Ishikawa (cell line): ENCODE results near the gene B4GALNT4.

Experiments
- CEBPB ChIP-seq: IDR thresholded peaks from 2 replicates; pipeline ENCODE4 v1.6.1; 2012
- CREB1 ChIP-seq: IDR thresholded peaks from 2 replicates; pipeline ENCODE4 v1.6.1; 2012; ENCODE audit warnings: low read depth
- EGR1 ChIP-seq: IDR thresholded peaks from 2 replicates; pipeline ENCODE4 v1.6.1; 2012
- EP300 ChIP-seq: IDR thresholded peaks from 2 replicates; pipeline ENCODE4 v1.6.1; 2012; ENCODE audit warnings: borderline replicate concordance
- FOXM1 ChIP-seq: IDR thresholded peaks from 2 replicates; pipeline ENCODE4 v1.6.1; 2012; ENCODE audit warnings: low read depth, borderline replicate concordance
- MAX ChIP-seq: IDR thresholded peaks from 2 replicates; pipeline ENCODE4 v1.6.1; 2012
- NFIC ChIP-seq: IDR thresholded peaks from 2 replicates; pipeline ENCODE4 v1.6.1; 2012
- RAD21 ChIP-seq: IDR thresholded peaks from 2 replicates; pipeline ENCODE4 v1.6.1; 2012; ENCODE audit warnings: low read depth
- REST ChIP-seq: IDR thresholded peaks from 2 replicates; pipeline ENCODE4 v1.6.1; 2012; ENCODE audit warnings: low read depth, mild to moderate bottlenecking
- TAF1 ChIP-seq: IDR thresholded peaks from 2 replicates; pipeline ENCODE4 v1.6.1; 2012; ENCODE audit warnings: low read depth, mild to moderate bottlenecking
- TCF12 ChIP-seq: IDR thresholded peaks from 2 replicates; pipeline ENCODE4 v1.6.1; 2012; ENCODE audit warnings: low read depth
- TEAD4 ChIP-seq: IDR thresholded peaks from 2 replicates; pipeline ENCODE4 v1.6.1; 2012
- USF1 ChIP-seq: IDR thresholded peaks from 2 replicates; pipeline ENCODE4 v1.6.1; 2012
- YY1 ChIP-seq: IDR thresholded peaks from 2 replicates; pipeline ENCODE4 v1.6.1; 2012; ENCODE audit warnings: low read depth
- ZBTB7A ChIP-seq: IDR thresholded peaks from 2 replicates; pipeline ENCODE4 v1.6.1; 2012; ENCODE audit warnings: low read depth

The B4GALNT4 gene

GRCh38 chr11:360326-361280 lies 8.7 kb upstream of the B4GALNT4 start:
- TF ChIP-seq EP300 (no peak), EGR1 (no peak), NFIC (no peak), MAX (no peak), USF1 (no peak), TEAD4 (no peak), CEBPB (no peak), FOXM1 (no peak), ZBTB7A (no peak), REST (no peak), TCF12 (no peak), CREB1 (no peak), YY1 (no peak), RAD21 (no peak), TAF1 (no peak)

DNA sequence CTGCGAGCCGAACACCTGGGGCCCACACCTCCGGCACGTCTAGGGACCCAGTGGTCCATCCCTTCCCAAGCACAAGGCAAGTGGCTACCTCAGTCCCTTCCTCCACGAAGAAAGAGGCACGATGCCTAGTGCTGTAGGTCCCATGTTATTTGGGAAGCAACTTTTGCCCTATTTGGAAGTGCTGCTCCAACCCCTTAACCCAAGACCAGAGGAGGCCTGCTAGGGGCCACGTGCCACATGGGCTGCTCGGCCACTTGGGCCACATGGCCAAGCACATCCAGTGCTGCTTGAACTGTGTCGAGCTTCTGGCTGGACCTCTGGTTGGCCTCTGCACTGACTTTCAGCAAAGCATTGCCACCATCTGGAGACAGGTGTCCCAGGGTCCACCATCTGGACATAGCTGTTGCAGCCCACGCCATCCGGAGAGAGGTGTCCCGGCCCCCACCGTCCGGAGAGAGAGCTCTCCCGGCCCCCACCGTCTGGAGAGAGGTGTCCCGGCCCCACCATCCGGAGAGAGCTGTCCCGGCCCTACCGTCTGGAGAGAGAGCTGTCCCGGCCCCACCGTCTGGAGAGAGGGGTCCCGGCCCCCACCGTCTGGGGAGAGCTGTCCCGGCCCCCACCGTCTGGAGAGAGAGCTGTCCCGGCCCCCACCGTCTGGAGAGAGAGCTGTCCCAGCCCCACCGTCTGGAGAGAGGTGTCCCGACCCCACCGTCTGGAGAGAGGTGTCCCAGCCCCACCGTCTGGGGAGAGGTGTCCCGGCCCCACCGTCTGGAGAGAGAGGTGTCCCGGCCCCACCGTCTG lies 6.5 kb upstream of the B4GALNT4 start:
- no peak for TF ChIP-seq YY1
- no peak for TF ChIP-seq TAF1
- no peak for TF ChIP-seq EP300
- no peak for TF ChIP-seq TEAD4

DNA sequence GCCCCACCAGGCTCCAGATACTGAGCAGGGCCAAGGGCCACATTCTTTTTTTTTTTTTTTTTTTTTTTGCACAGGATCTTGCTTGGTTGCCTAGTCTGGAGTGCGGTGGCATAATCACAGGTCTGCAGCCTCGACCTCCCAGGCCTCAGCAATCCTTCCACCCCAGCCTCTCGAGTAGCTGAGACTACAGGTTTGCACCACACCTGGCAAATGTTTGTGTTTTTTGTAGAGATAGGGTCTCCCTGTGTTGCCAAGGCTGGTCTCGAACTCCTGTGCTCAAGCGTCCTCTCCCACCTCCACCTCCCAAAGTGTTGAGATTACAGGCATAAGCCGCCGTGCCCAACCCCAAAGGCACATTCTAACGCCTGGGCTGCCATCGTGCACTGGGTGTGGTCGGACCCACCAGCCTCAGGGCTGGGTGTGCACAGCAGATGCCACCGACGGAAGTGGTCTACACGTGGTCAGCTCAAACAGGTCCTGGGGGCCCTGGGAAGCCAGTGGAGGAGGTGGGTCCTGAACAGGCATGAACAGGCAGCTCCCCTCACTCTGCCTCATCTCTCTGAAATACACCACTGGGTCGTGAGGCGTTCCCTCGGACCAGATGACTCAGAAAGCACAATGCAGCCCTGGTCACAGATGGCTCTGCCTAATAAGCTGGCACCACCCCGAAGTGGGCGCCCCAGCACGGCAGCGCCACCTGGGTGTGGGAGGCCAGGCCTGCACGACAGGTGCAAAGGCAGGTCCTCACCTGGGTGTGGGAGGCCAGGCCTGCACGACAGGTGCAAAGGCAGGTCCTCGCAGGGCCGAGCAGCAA lies 5.1 kb upstream of the B4GALNT4 start:
- peak; percentile 51; the same call in 1 of the 2 replicates for TF ChIP-seq TCF12
- TF ChIP-seq CEBPB: no peak
- TF ChIP-seq NFIC: no peak
- no peak for TF ChIP-seq REST
- peak; percentile 60 for TF ChIP-seq RAD21
- no peak for TF ChIP-seq ZBTB7A
- TF ChIP-seq EGR1: no peak
- no peak for TF ChIP-seq TAF1
- 0 out of 2 replicates have a peak, but pooled peaks have one; percentile 58 for TF ChIP-seq YY1
- no peak for TF ChIP-seq TEAD4
- TF ChIP-seq EP300: no peak
- no peak for TF ChIP-seq FOXM1
- no peak for TF ChIP-seq CREB1
- peak; percentile 42; the same call in 1 of the 2 replicates for TF ChIP-seq MAX

DNA sequence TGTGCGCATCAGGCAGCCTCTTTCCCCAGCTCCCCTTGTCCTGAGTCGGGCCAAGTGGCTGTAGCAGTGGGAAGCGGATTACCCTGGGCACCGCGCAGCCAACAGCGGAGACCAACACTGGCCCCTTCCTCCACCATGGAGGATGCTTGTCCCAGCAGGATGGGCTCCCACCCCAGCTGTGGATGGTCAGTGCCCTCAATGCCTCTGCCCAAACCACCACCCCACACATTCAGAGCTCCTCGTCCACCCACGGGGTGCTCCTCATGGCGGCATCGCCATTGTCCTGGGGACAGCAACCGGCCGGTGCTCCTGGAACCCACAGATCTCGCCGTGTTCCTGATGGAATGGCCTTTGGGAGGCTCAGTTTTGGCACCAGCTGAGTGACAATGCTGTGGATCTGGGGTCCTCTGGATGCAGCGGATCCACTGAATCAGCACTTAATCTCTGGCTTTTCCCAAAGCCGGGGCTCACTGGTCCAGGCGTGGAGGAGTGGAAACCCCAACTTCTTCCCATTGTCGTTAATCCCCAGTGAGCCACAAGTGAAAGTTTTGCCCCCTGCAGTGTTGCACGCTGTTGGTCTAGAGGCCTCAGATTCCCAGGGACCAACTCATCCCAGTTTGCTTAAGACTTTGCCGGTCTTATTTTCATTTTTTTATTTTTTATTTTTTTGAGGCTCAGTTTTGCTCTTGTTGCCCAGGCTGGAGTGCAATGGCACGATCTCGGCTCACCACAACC lies 4.1 kb upstream of the B4GALNT4 start:
- TF ChIP-seq CREB1 (no peak), NFIC (no peak), REST (no peak), TAF1 (no peak), MAX (no peak), FOXM1 (no peak), EP300 (no peak), RAD21 (no peak), TCF12 (no peak), ZBTB7A (no peak)
